Endothelial cell (in vitro differentiated cells): Measurements from ENCODE around the gene TRIM16. TPM values are rescaled to one million over a fixed set of nuclear protein-coding genes. Genes with fewer than 3 reads are reported as not detected.
"Not testable (repeated sequence)": the region's sequence is repeated elsewhere in the genome, so short reads cannot be mapped to it uniquely, and the experiment has no call there.

Source experiments
- DNase-seq: peaks from one replicate; pipeline ENCODE4 v3.0.0; 2021; ENCODE audit warnings: low spot score
- H3K27ac Mint-ChIP-seq: one replicate; pipeline ENCODE4 v1.8.0; 2021; ENCODE audit warnings: mixed read lengths, inconsistent platforms; ENCODE audit not compliant: unreplicated experiment
- H3K27me3 Mint-ChIP-seq: one replicate; pipeline ENCODE4 v1.8.0; 2021; ENCODE audit warnings: mild to moderate bottlenecking, moderate library complexity, mixed read lengths, inconsistent platforms; ENCODE audit not compliant: unreplicated experiment
- H3K36me3 Mint-ChIP-seq: one replicate; pipeline ENCODE4 v1.8.0; 2021; ENCODE audit warnings: mild to moderate bottlenecking, low read depth, mixed read lengths, inconsistent platforms; ENCODE audit not compliant: unreplicated experiment
- H3K4me1 Mint-ChIP-seq: one replicate; pipeline ENCODE4 v1.8.0; 2021; ENCODE audit warnings: mild to moderate bottlenecking, mixed read lengths, inconsistent platforms; ENCODE audit not compliant: unreplicated experiment
- H3K4me3 Mint-ChIP-seq: one replicate; pipeline ENCODE4 v1.8.0; 2021; ENCODE audit warnings: mild to moderate bottlenecking, mixed read lengths, inconsistent platforms; ENCODE audit not compliant: unreplicated experiment
- H3K9me3 Mint-ChIP-seq: one replicate; pipeline ENCODE4 v1.8.0; 2021; ENCODE audit warnings: mixed read lengths, inconsistent platforms; ENCODE audit not compliant: unreplicated experiment
- total RNA-seq: library from RNA; stranded (reverse); fragmentation: NEBNext Ultra II Directional; extraction: Animal tissue kit (Norgen Biotek cat#: 25700); gene quantifications from one replicate; pipeline ENCODE4 v1.2.1, GENCODE V29; 2021; ENCODE audit not compliant: unreplicated experiment

TRIM16 gene
- total RNA-seq, 1 donor from 2014 or later = 25.2 TPM

DNA sequence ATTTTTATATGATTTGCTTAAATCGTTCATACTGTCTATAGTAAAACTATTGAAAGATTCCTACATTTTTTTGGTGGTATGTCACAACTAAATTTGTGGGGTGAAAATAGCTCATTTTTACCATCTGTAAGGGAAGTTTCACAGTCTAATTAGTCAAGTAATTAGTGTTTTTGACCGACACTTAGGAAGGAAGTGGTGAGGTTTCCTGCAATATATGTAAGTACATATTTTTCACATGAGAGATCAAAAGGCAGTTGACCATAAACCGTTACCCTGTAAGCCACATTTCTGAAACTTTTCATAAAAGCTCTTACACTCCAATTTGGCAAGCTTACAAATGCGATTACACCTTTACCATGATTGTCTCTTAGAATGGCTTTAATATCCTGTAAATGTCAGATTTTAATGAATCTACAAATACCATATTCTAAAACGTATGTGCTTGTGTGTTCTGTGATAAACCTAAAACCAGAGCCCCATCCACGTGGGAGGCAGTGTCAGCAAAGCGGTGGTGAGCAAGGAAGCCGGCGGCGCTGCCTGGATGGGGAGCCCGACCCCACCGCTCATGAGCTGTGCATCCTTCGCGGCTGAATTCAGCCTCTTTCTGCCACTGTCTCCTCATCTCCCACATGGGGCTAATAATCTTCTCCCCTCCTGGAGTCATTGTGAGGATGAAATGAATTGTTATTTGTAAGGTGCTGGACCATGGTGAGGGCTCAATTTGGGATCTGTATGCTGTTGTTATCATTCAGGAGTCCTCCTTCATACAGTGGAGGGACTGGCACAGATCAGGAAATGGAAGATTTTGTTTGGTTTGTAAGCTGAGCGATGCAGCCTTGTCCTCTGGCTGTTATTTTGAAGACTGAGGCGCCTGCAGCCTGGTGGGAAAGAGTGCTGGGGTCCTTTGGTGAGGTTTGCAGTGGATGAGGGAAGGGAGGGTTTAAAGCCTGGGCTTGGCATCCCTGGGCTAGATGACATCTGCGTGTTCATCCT lies 94.3 kb downstream of the TRIM16 start:
- peaks cover 17% of the 10 kb centered on the region for H3K4me1 Mint-ChIP-seq
- not testable (repeated sequence) for H3K27ac Mint-ChIP-seq, H3K9me3 Mint-ChIP-seq, H3K27me3 Mint-ChIP-seq, DNase-seq, H3K36me3 Mint-ChIP-seq, H3K4me3 Mint-ChIP-seq

DNA sequence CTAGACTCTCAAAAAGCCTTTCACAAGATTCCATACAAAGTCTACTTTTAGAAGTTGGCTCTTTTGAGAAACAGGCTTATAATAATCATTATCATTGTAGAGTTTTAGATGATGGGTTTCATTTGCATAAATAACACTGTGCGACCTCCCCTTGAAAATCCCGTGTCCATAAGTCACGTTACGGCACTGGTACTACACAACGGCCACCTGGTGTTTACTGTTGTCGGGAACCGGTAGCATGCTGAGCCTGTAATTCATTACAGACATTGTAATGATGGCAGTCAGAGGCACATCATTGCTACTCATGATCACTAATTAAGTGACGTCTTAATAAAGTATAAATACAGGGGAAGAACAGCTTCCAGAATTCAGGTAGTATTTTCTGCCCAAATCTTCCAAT lies 96.1 kb downstream of the TRIM16 start:
- H3K27ac Mint-ChIP-seq, H3K27me3 Mint-ChIP-seq, DNase-seq, H3K9me3 Mint-ChIP-seq, H3K36me3 Mint-ChIP-seq, H3K4me3 Mint-ChIP-seq: not testable (repeated sequence)
- peaks cover 17% of the 10 kb centered on the region for H3K4me1 Mint-ChIP-seq

GRCh38 chr17:15583313-15583712 lies 100.8 kb downstream of the TRIM16 start:
- H3K9me3 Mint-ChIP-seq, H3K27ac Mint-ChIP-seq, H3K36me3 Mint-ChIP-seq, H3K27me3 Mint-ChIP-seq, DNase-seq, H3K4me3 Mint-ChIP-seq: not testable (repeated sequence)
- peaks cover 11% of the 10 kb centered on the region for H3K4me1 Mint-ChIP-seq

DNA sequence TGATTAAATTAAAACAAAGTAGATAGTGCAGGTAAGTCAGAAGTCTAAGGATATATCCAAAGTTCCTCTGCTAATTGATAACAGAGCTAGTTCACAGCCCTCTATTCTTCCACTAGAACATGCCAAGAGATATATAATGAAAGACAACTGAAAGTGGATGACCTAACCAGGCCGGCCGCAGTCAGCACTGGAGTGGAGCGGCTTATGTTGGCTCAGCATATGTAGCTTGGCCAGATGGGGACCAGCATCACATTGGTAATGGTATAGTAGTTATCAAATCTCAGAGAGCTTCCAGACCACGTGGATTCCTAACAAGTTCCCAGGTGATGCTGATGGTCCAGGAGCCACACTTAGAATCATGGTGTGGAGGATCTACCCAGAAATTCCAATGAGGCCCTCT lies 102.6 kb downstream of the TRIM16 start:
- DNase-seq, H3K4me1 Mint-ChIP-seq, H3K27ac Mint-ChIP-seq, H3K36me3 Mint-ChIP-seq, H3K4me3 Mint-ChIP-seq, H3K9me3 Mint-ChIP-seq, H3K27me3 Mint-ChIP-seq: not testable (repeated sequence)

Other genes with a start within 250 kb of the TRIM16 start
- 11.7 TPM for gene CDRT4, start 216.7 kb downstream of the TRIM16 start, total RNA-seq
- 23.1 TPM for gene TVP23C, start 120.8 kb downstream of the TRIM16 start, total RNA-seq
- 0.44 TPM for gene FBXW10B, start 64.6 kb downstream of the TRIM16 start, total RNA-seq
- 82.3 TPM for gene ZNF286A, start 15.4 kb upstream of the TRIM16 start, total RNA-seq
- 2.4 TPM for gene TBC1D26, start 48.0 kb upstream of the TRIM16 start, total RNA-seq